D721Med (cell line): ENCODE measurements around the gene PDCD4.

Experiments
- DNase-seq: peaks from one replicate; pipeline ENCODE4 v3.0.0; 2011; ENCODE audit warnings: low spot score; ENCODE audit not compliant: insufficient read length
- FAIRE-seq: peaks from 2 replicates; lab custom pipeline; 2011; peaks lifted over from hg19 to GRCh38; lab: Jason Lieb, UNC
- CTCF ChIP-seq: IDR thresholded peaks from 2 replicates; pipeline ENCODE4 v1.5.1; 2012; ENCODE audit warnings: mild to moderate bottlenecking, control low read depth; ENCODE audit not compliant: insufficient read depth; ENCODE audit errors: missing control alignments

The PDCD4 gene

GRCh38 chr10:110841767-110842267 is 29.9 kb upstream of the PDCD4 start:
- TF ChIP-seq CTCF: no peak
- FAIRE-seq (no peak), DNase-seq (no peak)

- no peak for DNase-seq
- no peak for FAIRE-seq
- no peak for TF ChIP-seq CTCF
These were observed 29.3 kb upstream of the PDCD4 start for GRCh38 chr10:110842326-110842904.

- DNase-seq: no peak
- no peak for FAIRE-seq
These were observed 28.7 kb upstream of the PDCD4 start for GRCh38 chr10:110843031-110843430.

GRCh38 chr10:110843796-110844616 is 27.7 kb upstream of the PDCD4 start:
- DNase-seq (no peak), FAIRE-seq (no peak)
- no peak for TF ChIP-seq CTCF

More at GRCh38 chr10:110843031-110843430, 28.7 kb upstream of the PDCD4 start:
- TF ChIP-seq CTCF: no peak

GRCh38 chr10:110844617-110844881 is 27.2 kb upstream of the PDCD4 start:
- DNase-seq (no peak), FAIRE-seq (no peak)
- no peak for TF ChIP-seq CTCF

GRCh38 chr10:110845192-110845755 is 26.5 kb upstream of the PDCD4 start:
- FAIRE-seq: no peak

More at GRCh38 chr10:110845192-110845755, 26.5 kb upstream of the PDCD4 start:
- no peak for DNase-seq
- TF ChIP-seq CTCF: no peak
